ENCODE measurements around the gene ATP5F1E.
A peak's percentile ranks its signal among the peaks of the same experiment; 100 is the strongest.

The ATP5F1E gene

GRCh38 chr20:59030911-59031563, 1.1 kb downstream of the ATP5F1E start:
- Histone ChIP-seq H3K27ac (ENCODE audit: extremely low read depth, low read depth, low read length) (no peak overlapping the region), H3K36me3 (ENCODE audit: control insufficient read depth in 2 of 2, insufficient read depth in 1 of 2, low read length in 2 of 2) (peaks cover 9 to 77% of the 10 kb centered on the region in 2 experiments), H3K4me3 (ENCODE audit: low read depth, low read length) (peak overlapping the region; percentile 95), H3K9me3 (ENCODE audit: control insufficient read depth, insufficient read depth, low read depth, low read length) (no peaks in the 10 kb centered on the region), H3K4me1 (ENCODE audit: control insufficient read depth, insufficient read depth, low read length) (peaks cover 7% of the 10 kb centered on the region; the same call in 1 of the 2 replicates)
- CTCF ChIA-PET = interaction anchor here (0.9 to 1.1 kb wide), 2 partner anchors 163 to 425 kb away, joined by 3 read pairs; no protein-coding TSS in a partner anchor
- POLR2A ChIA-PET = interaction anchor here (1.5 to 2.2 kb wide), 6 partner anchors 11 to 380 kb away, joined by 6 to 28 read pairs (median 10); partner anchors contain the start of genes PRELID3B, STX16 and TUBB1
- TF ChIP-seq ZNF610 (tag by site-specific recombination; IDR thresholded peaks at IDR 0.05; ENCODE audit: borderline replicate concordance) (no peak), PATZ1 (tag by site-specific recombination; IDR thresholded peaks at IDR 0.05) (no peak), ZBTB6 (tag by site-specific recombination; IDR thresholded peaks at IDR 0.05) (no peak), ZNF23 (tag by site-specific recombination; IDR thresholded peaks at IDR 0.05; ENCODE audit: borderline replicate concordance) (no peak), ZNF561 (tag by site-specific recombination; IDR thresholded peaks at IDR 0.05; ENCODE audit: borderline replicate concordance) (no peak), ZNF174 (tag by site-specific recombination; IDR thresholded peaks at IDR 0.05) (no peak), ZNF280D (tag by site-specific recombination; IDR thresholded peaks at IDR 0.05) (no peak), ZNF335 (tag by site-specific recombination; conservative IDR thresholded peaks at IDR 0.05) (no peak), ZNF239 (tag by site-specific recombination; IDR thresholded peaks at IDR 0.05) (no peak), SP7 (tag by site-specific recombination; IDR thresholded peaks at IDR 0.05) (no peak), ZNF248 (tag by site-specific recombination; IDR thresholded peaks at IDR 0.05) (no peak), KLF9 (tag by site-specific recombination; IDR thresholded peaks at IDR 0.05; ENCODE audit: low read depth) (no peak), SP3 (tag by site-specific recombination; IDR thresholded peaks at IDR 0.05) (no peak)
- TF ChIP-seq, protein P1, sequence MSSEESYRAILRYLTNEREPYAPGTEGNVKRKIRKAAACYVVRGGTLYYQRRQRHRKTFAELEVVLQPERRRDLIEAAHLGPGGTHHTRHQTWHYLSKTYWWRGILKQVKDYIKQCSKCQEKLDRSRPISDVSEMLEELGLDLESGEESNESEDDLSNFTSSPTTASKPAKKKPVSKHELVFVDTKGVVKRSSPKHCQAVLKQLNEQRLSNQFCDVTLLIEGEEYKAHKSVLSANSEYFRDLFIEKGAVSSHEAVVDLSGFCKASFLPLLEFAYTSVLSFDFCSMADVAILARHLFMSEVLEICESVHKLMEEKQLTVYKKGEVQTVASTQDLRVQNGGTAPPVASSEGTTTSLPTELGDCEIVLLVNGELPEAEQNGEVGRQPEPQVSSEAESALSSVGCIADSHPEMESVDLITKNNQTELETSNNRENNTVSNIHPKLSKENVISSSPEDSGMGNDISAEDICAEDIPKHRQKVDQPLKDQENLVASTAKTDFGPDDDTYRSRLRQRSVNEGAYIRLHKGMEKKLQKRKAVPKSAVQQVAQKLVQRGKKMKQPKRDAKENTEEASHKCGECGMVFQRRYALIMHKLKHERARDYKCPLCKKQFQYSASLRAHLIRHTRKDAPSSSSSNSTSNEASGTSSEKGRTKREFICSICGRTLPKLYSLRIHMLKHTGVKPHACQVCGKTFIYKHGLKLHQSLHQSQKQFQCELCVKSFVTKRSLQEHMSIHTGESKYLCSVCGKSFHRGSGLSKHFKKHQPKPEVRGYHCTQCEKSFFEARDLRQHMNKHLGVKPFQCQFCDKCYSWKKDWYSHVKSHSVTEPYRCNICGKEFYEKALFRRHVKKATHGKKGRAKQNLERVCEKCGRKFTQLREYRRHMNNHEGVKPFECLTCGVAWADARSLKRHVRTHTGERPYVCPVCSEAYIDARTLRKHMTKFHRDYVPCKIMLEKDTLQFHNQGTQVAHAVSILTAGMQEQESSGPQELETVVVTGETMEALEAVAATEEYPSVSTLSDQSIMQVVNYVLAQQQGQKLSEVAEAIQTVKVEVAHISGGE (tag by site-specific recombination; conservative IDR thresholded peaks at IDR 0.05; ENCODE audit: low read depth) = no peak
- TF ChIP-seq, protein P2, sequence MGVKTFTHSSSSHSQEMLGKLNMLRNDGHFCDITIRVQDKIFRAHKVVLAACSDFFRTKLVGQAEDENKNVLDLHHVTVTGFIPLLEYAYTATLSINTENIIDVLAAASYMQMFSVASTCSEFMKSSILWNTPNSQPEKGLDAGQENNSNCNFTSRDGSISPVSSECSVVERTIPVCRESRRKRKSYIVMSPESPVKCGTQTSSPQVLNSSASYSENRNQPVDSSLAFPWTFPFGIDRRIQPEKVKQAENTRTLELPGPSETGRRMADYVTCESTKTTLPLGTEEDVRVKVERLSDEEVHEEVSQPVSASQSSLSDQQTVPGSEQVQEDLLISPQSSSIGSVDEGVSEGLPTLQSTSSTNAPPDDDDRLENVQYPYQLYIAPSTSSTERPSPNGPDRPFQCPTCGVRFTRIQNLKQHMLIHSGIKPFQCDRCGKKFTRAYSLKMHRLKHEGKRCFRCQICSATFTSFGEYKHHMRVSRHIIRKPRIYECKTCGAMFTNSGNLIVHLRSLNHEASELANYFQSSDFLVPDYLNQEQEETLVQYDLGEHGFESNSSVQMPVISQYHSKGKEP (tag by site-specific recombination; IDR thresholded peaks at IDR 0.05) = no peak

Measured in HEK293 (cell line).